H1 (cell line): ENCODE results near the gene OGDH. TPM values are rescaled to one million over a fixed set of nuclear protein-coding genes. Genes with fewer than 3 reads are reported as not detected.

Source experiments
- CTCF ChIA-PET: fragments of 300-600 bp; sonication (Branson Sonifier 250); formaldehyde crosslinking; loops from one replicate; lab custom pipeline; 2021; ENCODE audit not compliant: partially characterized antibody; lab: Charles Lee
- POLR2A ChIA-PET: fragments of 300-600 bp; sonication (Branson Sonifier 250); formaldehyde crosslinking; loops from one replicate; lab custom pipeline; 2021; ENCODE audit warnings: inconsistent platforms; ENCODE audit not compliant: partially characterized antibody; lab: Charles Lee
- DNase-seq, 2 experiments: peaks; one replicate each; pipeline versions ENCODE4 v3.0.0 to v3.0.0-alpha.2; 2010 to 2022; ENCODE audit warnings: low spot score in 2 of 2, low read depth in 1 of 2, mixed read lengths in 1 of 2
- FAIRE-seq: peaks from 2 replicates; lab custom pipeline; 2011; peaks lifted over from hg19 to GRCh38; lab: Jason Lieb, UNC
- H2AFZ ChIP-seq: 2 replicates; pipeline ENCODE4 v1.8.1; 2012; ENCODE audit warnings: low read length, inconsistent platforms
- H2AK5ac ChIP-seq: 2 replicates; pipeline ENCODE4 v1.6.1; 2013; ENCODE audit warnings: low read depth, low read length
- H2BK120ac ChIP-seq: replicated peaks from 2 replicates; pipeline ENCODE3; 2013; ENCODE audit warnings: low read depth, low read length, inconsistent platforms
- H2BK12ac ChIP-seq: 2 replicates; pipeline ENCODE4 v1.6.1; 2013; ENCODE audit warnings: low read depth, low read length
- H2BK15ac ChIP-seq: 2 replicates; pipeline ENCODE4 v1.6.1; 2013; ENCODE audit warnings: low read length
- H2BK20ac ChIP-seq: 2 replicates; pipeline ENCODE4 v1.6.1; 2013; ENCODE audit warnings: low read length
- H2BK5ac ChIP-seq: 2 replicates; pipeline ENCODE4 v1.6.1; 2013; ENCODE audit warnings: low read depth, low read length
- H3K14ac ChIP-seq: 2 replicates; pipeline ENCODE4 v1.6.1; 2013; ENCODE audit warnings: inconsistent platforms; ENCODE audit not compliant: insufficient read length
- H3K18ac ChIP-seq: 2 replicates; pipeline ENCODE4 v1.6.1; 2013; ENCODE audit warnings: low read length; ENCODE audit errors: extremely low read depth
- H3K23ac ChIP-seq: 2 replicates; pipeline ENCODE4 v1.6.1; 2013; ENCODE audit warnings: inconsistent platforms; ENCODE audit not compliant: insufficient read length
- H3K23me2 ChIP-seq: 2 replicates; pipeline ENCODE4 v1.6.1; 2013; ENCODE audit warnings: low read depth, low read length
- H3K27ac ChIP-seq: 2 replicates; pipeline ENCODE4 v1.6.1; 2011; ENCODE audit warnings: low read depth, low read length, inconsistent platforms
- H3K27me3 ChIP-seq, 4 experiments: replicated peaks in 1 of 4; 1 replicate in 1 of 4; 2 replicates in 3 of 4; pipeline versions ENCODE4 v1.6.1 to v1.8.1; 2011 to 2013; ENCODE audit warnings: low read length in 3 of 4, mild to moderate bottlenecking in 3 of 4, inconsistent platforms in 2 of 4, mixed read lengths in 2 of 4, moderate library complexity in 1 of 4; ENCODE audit not compliant: control insufficient read depth in 3 of 4, insufficient read depth in 3 of 4; ENCODE audit errors: extremely low read depth in 1 of 4
- H3K36me3 ChIP-seq, 4 experiments: 2 replicates each; pipeline versions ENCODE4 v1.6.1 to v1.8.1; 2011 to 2013; ENCODE audit warnings: mild to moderate bottlenecking in 4 of 4, low read length in 3 of 4, moderate library complexity in 2 of 4, control low read depth in 1 of 4, inconsistent platforms in 1 of 4; ENCODE audit not compliant: insufficient read depth in 4 of 4, control insufficient read depth in 2 of 4
- H3K4ac ChIP-seq: replicated peaks from 2 replicates; pipeline ENCODE3; 2013; ENCODE audit warnings: low read length, low read depth, mixed read lengths, inconsistent platforms; ENCODE audit not compliant: insufficient read length
- H3K4me1 ChIP-seq, 4 experiments: replicated peaks in 1 of 4; 1 replicate in 1 of 4; 2 replicates in 3 of 4; pipeline versions ENCODE4 v1.6.1 to v1.8.1; 2011 to 2013; ENCODE audit warnings: low read length in 3 of 4, inconsistent platforms in 2 of 4, mixed read lengths in 1 of 4; ENCODE audit not compliant: insufficient read depth in 4 of 4, control insufficient read depth in 3 of 4
- H3K4me2 ChIP-seq, 2 experiments: 2 replicates each; pipeline versions ENCODE4 v1.6.1 to v1.8.1; 2011 to 2013; ENCODE audit warnings: low read depth in 2 of 2, low read length in 2 of 2, control low read depth in 1 of 2, inconsistent platforms in 1 of 2, mild to moderate bottlenecking in 1 of 2; ENCODE audit not compliant: insufficient read depth in 1 of 2
- H3K4me3 ChIP-seq, 4 experiments: fragments of 200-600, 300-600 bp in 1 of 4; sonication (generic), shearing (Covaris generic), sonication (Bioruptor Twin) in 1 of 4; 2 replicates each; pipeline versions ENCODE4 v1.5.1 to v1.8.1; 2011 to 2016; ENCODE audit warnings: low read length in 4 of 4, low read depth in 3 of 4, control low read depth in 2 of 4, inconsistent platforms in 2 of 4, mild to moderate bottlenecking in 2 of 4, mixed read lengths in 1 of 4, moderate library complexity in 1 of 4; ENCODE audit not compliant: insufficient read depth in 2 of 4; ENCODE audit errors: extremely low read depth in 1 of 4
- H3K56ac ChIP-seq: replicated peaks from 2 replicates; pipeline ENCODE3; 2013; ENCODE audit warnings: low read depth, mild to moderate bottlenecking, mixed read lengths, low read length, inconsistent platforms; ENCODE audit not compliant: insufficient read length
- H3K79me1 ChIP-seq: 2 replicates; pipeline ENCODE4 v1.6.1; 2013; ENCODE audit warnings: low read depth, low read length, control low read depth
- H3K79me2 ChIP-seq, 2 experiments: 2 replicates each; pipeline versions ENCODE4 v1.6.1 to v1.8.1; 2012 to 2013; ENCODE audit warnings: low read length in 2 of 2, mild to moderate bottlenecking in 2 of 2, inconsistent platforms in 1 of 2; ENCODE audit not compliant: insufficient read depth in 2 of 2, control insufficient read depth in 1 of 2
- H3K9ac ChIP-seq, 4 experiments: replicated peaks in 1 of 4; 1 replicate in 1 of 4; 2 replicates in 3 of 4; pipeline versions ENCODE4 v1.6.1 to v1.8.1; 2011 to 2013; ENCODE audit warnings: low read depth in 3 of 4, low read length in 3 of 4, control low read depth in 2 of 4, mild to moderate bottlenecking in 2 of 4, moderate library complexity in 2 of 4, inconsistent platforms in 1 of 4; ENCODE audit errors: extremely low read depth in 1 of 4
- H3K9me3 ChIP-seq, 2 experiments: 2 replicates each; pipeline versions ENCODE4 v1.6.1 to v1.8.1; 2012 to 2013; ENCODE audit warnings: mild to moderate bottlenecking in 2 of 2, moderate library complexity in 2 of 2, control low read depth in 1 of 2, inconsistent platforms in 1 of 2, low read depth in 1 of 2, low read length in 1 of 2, mixed read lengths in 1 of 2; ENCODE audit not compliant: insufficient read depth in 2 of 2
- H4K20me1 ChIP-seq, 2 experiments: replicated peaks in 1 of 2; 2 replicates each; pipeline versions ENCODE3 to v1.8.1; 2011 to 2013; ENCODE audit warnings: inconsistent platforms in 2 of 2, low read length in 2 of 2, mild to moderate bottlenecking in 1 of 2; ENCODE audit not compliant: insufficient read depth in 2 of 2, control insufficient read depth in 1 of 2
- H4K5ac ChIP-seq: 2 replicates; pipeline ENCODE4 v1.6.1; 2013; ENCODE audit warnings: low read length, low read depth, mixed read lengths, inconsistent platforms; ENCODE audit not compliant: insufficient read length
- H4K8ac ChIP-seq: 2 replicates; pipeline ENCODE4 v1.8.0; 2013; ENCODE audit warnings: mild to moderate bottlenecking, moderate library complexity, low read length, inconsistent platforms; ENCODE audit not compliant: insufficient read depth; ENCODE audit errors: extremely low read depth
- H4K91ac ChIP-seq: replicated peaks from 2 replicates; pipeline ENCODE3; 2013; ENCODE audit warnings: low read length, mixed read lengths, inconsistent platforms; ENCODE audit not compliant: insufficient read length
- BRCA1 ChIP-seq: IDR thresholded peaks from 2 replicates; pipeline ENCODE4 v1.6.1; 2012; ENCODE audit warnings: low read depth, low read length, improper control_type of control experiment
- EZH2 ChIP-seq: fragments of 200-600 bp; sonication (generic); IDR thresholded peaks from 2 replicates; pipeline ENCODE4 v1.7.1; 2012; ENCODE audit warnings: low read depth, mild to moderate bottlenecking, moderate library complexity, low read length, inconsistent platforms; ENCODE audit not compliant: severe bottlenecking
- HDAC2 ChIP-seq, 2 experiments: fragments of 300-600 bp in 1 of 2; sonication (generic) in 1 of 2; IDR thresholded peaks; 2 replicates each; pipeline ENCODE4 v1.6.1; 2011 to 2012; ENCODE audit warnings: low read depth in 2 of 2, low read length in 2 of 2, mild to moderate bottlenecking in 2 of 2, moderate library complexity in 2 of 2, borderline replicate concordance in 1 of 2, inconsistent platforms in 1 of 2
- JUND ChIP-seq: IDR thresholded peaks from 2 replicates; pipeline ENCODE4 v1.6.1; 2011; ENCODE audit warnings: mild to moderate bottlenecking, improper control_type of control experiment, low read length
- POLR2A ChIP-seq, 2 experiments: IDR thresholded peaks; 1 replicate in 1 of 2; 2 replicates in 1 of 2; pipeline ENCODE4 v1.6.1; 2011; ENCODE audit warnings: low read depth in 2 of 2, low read length in 2 of 2, mild to moderate bottlenecking in 2 of 2; ENCODE audit errors: control extremely low read depth in 1 of 2
- POLR2AphosphoS5 ChIP-seq: IDR thresholded peaks from 2 replicates; pipeline ENCODE4 v1.6.1; 2011; ENCODE audit warnings: low read depth, low read length
- SIN3A ChIP-seq, 2 experiments: IDR thresholded peaks in 1 of 2; conservative IDR thresholded peaks in 1 of 2; 2 replicates each; pipeline ENCODE4 v1.6.1; 2011 to 2012; ENCODE audit warnings: low read length in 2 of 2, improper control_type of control experiment in 1 of 2, low read depth in 1 of 2, mild to moderate bottlenecking in 1 of 2
- SIX5 ChIP-seq: IDR thresholded peaks from 2 replicates; pipeline ENCODE4 v1.6.1; 2011; ENCODE audit warnings: mild to moderate bottlenecking, low read depth, low read length
- WGBS, 2 experiments: shearing (Covaris generic) in 1 of 2; methylation state at CpG; one replicate each; pipeline versions ENCODE4 v1.1.6 to v1.1.7; 2013 to 2015; ENCODE audit warnings: low lambda C conversion rate in 2 of 2, mixed read lengths in 2 of 2, inconsistent platforms in 1 of 2, low coverage in 1 of 2, missing lambda C conversion rate in 1 of 2; ENCODE audit not compliant: insufficient replicate concordance in 2 of 2, insufficient coverage in 1 of 2, insufficient read length in 1 of 2; ENCODE audit errors: extremely low coverage in 1 of 2, missing lambda C conversion rate in 1 of 2; 5-methylcytosine and 5-hydroxymethylcytosine counted together
- polyA plus RNA-seq, 7 experiments: library from polyadenylated mRNA; depleted of rRNA in 3 of 7; stranded (reverse) in 5 of 7; unstranded in 2 of 7; fragments of >200 nt in 5 of 7; fragments of 200-250 nt in 2 of 7; gene quantifications; 1 replicate in 5 of 7; 2 replicates in 1 of 7; 4 replicates in 1 of 7; pipeline versions ENCODE4 v1.2.1 to v1.2.3, GENCODE V29; 2011 to 2013; ENCODE audit warnings: missing spikeins in 2 of 7, mixed read lengths in 2 of 7
- total RNA-seq: library from RNA; stranded (reverse); fragmentation: NEBNext Ultra II Directional; extraction: Animal tissue kit (Norgen Biotek cat#: 25700); gene quantifications from 2 replicates; pipeline ENCODE4 v1.2.1, GENCODE V29; 2021

The OGDH gene
- total and polyA plus RNA-seq, 2 of the 8 experiments (the other 6 are each of a cell fraction or from before 2014, with no cell fraction given): 71.6 to 91.6 TPM

DNA sequence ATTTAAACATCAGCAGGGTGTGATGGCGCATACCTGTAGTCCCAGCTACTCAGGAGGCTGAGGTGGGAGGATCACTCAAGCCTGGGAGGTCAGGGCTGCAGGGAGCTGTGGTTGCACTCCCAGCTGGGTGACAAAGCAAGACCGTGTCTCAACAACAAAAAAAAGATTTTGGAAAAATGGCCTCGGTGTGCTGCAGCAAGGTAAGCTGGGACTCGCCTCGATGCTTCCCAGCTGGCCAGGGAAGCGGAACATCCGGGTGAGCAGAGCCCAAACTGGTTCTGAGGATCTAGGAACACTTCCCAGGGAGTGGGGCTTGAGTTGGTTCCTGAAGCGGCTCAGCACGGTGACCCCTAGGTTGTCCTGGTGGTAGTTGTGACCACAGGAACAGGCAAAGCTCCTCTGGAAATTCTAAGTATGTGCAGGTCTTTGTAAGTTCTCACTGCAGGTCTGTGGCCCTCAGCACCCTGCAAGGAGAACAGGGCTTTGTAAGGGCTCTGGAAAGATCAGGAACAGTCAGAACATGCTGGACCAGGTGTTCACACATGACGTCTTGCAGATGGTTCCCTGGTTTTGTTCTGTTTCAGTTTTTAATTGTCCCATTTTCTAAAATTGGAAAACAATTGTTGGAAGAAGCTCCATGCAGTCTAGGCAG lies 103.6 kb downstream of the OGDH start:
- Histone ChIP-seq H3K9ac (no peak overlapping the region), H3K4me3 (no peak overlapping the region), H3K4me2 (no peak overlapping the region), H3K18ac (no peak overlapping the region), H4K91ac (peak overlapping the region; percentile 53), H4K5ac (no peak overlapping the region), H2BK20ac (no peak overlapping the region), H3K27ac (no peak overlapping the region), H3K79me1 (no peaks in the 10 kb centered on the region), H2AK5ac (no peak overlapping the region), H3K56ac (no peak overlapping the region), H3K23ac (no peak overlapping the region), H2BK120ac (no peak overlapping the region), H4K8ac (no peak overlapping the region), H2BK15ac (no peak overlapping the region), H3K27me3 (no peaks in the 10 kb centered on the region), H4K20me1 (peaks cover 0 to 3% of the 10 kb centered on the region in 2 experiments), H3K36me3 (peaks cover 2 to 16% (median 6%) of the 10 kb centered on the region in 4 experiments; a peak in 5 of 8 replicates), H3K9me3 (no peaks in the 10 kb centered on the region), H2BK12ac (no peak overlapping the region), H3K4me1 (no peaks in the 10 kb centered on the region; a peak in 1 of 7 replicates), H3K79me2 (no peaks in the 10 kb centered on the region), H2AFZ (no peak overlapping the region), H3K4ac (no peak overlapping the region), H2BK5ac (no peak overlapping the region), H3K23me2 (no peaks in the 10 kb centered on the region), H3K14ac (no peak overlapping the region)
- 90% methylated on average over 10 of the region's 10 CpGs; no CpG with 5 or more reads in 1 of the 2 experiments for WGBS, 2 experiments
- DNase-seq (no peak), FAIRE-seq (no peak)
- ChIA-PET POLR2A (interaction anchor here (0.7 to 1.0 kb wide), 4 partner anchors 11 to 58 kb away, joined by 3 read pairs; no protein-coding TSS in a partner anchor), CTCF (interaction anchor here (0.6 to 1.7 kb wide), 5 partner anchors 9 to 30 kb away, joined by 3 to 6 read pairs (median 3); no protein-coding TSS in a partner anchor)
- no peak for TF ChIP-seq POLR2AphosphoS5
- no peak for TF ChIP-seq JUND
- no peak for TF ChIP-seq BRCA1
- TF ChIP-seq SIX5: no peak
- no peak for TF ChIP-seq POLR2A (IDR thresholded peaks at IDR 0.05; ENCODE audit: control extremely low read depth in 1 of 2, low read depth in 2 of 2, low read length in 2 of 2)
- no peak for TF ChIP-seq HDAC2 (IDR thresholded peaks at IDR 0.05; ENCODE audit: borderline replicate concordance in 1 of 2, low read depth in 2 of 2, low read length in 2 of 2)
- no peak for TF ChIP-seq EZH2
- TF ChIP-seq SIN3A (conservative IDR thresholded peaks at IDR 0.05 in 1 of 2, IDR thresholded peaks at IDR 0.05 in 1 of 2; ENCODE audit: low read depth in 1 of 2, low read length in 2 of 2): no peak
